GM21825 (cell line): Measurements from ENCODE around the gene NUP50.

Experiments used
- ATAC-seq: cut with Tn5 transposase; IDR thresholded peaks from one replicate; pipeline ENCODE4 v1.9.1; 2021; ENCODE audit warnings: mild to moderate bottlenecking, moderate library complexity; ENCODE audit not compliant: unreplicated experiment

NUP50 gene, protein sequence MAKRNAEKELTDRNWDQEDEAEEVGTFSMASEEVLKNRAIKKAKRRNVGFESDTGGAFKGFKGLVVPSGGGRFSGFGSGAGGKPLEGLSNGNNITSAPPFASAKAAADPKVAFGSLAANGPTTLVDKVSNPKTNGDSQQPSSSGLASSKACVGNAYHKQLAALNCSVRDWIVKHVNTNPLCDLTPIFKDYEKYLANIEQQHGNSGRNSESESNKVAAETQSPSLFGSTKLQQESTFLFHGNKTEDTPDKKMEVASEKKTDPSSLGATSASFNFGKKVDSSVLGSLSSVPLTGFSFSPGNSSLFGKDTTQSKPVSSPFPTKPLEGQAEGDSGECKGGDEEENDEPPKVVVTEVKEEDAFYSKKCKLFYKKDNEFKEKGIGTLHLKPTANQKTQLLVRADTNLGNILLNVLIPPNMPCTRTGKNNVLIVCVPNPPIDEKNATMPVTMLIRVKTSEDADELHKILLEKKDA

DNA sequence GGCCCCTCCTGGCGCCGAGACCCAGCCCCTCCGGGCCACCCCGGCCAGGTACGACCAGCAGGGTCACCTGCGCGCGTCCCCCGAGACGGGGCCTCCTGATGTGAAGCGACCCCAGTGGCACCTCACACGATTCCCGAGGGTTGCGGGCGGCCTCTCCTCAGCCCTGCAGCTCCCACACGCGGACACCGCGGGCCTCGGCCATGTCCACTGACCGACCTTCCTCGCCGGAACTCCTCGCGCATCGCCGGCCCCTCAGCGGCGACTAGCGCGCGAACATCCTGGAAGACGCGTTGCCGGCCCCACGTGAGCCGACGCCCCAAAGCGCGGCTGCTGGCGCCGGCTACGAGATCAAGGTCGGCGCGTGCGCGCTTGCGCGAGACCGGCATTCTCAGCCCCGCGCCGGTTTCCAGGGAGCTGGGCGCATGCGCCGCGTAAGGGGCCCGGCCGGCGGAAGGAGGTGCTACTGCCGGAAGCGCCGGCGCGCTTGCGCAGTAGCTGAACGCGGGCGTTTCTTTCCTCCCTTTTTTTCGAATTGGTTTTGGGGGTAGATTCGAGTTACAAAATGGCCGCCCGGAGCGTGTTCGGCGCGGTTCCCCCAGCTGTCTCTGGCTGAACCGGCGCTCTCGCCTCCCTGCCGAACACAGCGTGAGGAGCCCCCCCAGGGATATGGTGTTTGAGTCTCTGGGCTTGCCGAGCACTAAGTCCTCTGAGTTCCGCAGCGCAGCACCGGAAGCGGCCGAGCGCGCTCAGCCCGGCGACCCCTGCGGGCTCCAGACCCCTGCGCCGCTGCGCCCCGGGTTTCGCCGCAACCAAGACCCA lies at the start of gene NUP50:
TSS of gene NUP50 (plus strand) at position 475 of the 819 bp plus-strand sequence. CDS start 4,253 bp downstream, outside the sequence.
- ATAC-seq = peak; percentile 78

DNA sequence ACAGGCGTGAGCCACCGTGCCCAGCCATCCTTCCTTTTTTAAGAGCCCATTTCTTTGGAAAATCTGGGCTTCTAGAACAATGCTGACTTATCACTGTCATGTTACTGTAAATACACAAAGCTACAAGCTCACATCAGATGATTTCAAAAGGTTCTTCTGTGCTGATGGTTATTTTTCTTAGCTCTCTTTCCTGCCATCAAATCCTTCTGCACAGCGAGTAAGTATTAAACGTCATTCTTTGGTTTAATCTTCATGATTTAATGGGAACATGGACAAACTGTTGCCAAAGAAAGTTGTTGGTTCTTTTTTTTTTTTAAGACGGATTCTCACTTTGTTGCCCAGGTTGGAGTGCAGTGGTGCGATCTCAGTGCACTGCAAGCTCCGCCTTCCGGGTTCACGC lies 43.3 kb upstream of the NUP50 start:
- ATAC-seq = no peak

DNA sequence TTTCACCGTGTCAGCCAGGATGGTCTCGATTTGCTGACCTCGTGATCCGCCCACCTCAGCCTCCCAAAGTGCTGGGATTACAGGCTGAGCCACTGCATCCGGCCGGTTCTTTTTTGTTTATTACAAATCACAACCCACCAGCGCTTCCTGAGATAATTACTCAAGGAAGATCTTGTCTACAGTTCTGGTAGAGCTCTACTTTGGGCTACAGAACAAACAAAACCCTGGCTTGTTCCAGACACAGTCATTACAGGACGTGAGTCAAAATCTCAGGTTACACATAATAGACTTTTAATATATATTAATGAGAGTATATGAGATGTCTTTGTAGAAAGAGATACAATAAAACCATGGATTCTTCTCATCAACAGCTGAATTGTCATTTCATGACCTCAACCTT lies 42.8 kb upstream of the NUP50 start:
- ATAC-seq = no peak

DNA sequence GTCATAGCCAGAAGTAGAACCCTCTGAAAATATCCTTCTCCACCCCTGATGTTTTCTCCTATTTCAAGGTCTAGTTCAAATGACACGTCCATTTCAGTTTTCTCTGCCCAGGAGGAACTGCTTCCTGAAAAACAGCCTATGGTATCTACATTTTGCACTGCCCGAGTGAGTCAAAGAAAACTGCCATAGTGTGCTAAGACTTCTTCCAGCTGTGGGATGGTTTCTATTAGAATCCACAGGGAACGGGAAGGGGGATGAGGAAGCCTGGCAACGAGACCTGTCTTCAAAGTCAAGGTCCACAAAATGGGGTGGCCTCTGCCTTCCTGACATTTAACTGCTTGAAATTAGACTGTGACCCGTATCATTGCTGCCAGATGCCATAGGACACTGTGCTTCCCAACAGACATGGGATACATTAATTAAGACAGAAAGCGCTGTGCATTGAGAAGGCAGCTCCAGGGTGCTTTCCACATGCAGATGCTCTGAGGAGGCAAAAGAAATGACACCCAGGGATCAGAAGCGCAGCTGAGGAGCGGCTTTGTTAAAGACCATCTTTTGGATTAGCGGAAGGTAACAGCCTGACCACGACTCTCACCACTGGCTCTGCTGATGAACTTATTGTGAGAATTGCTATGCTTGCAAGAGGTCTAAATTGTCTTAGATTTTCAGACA lies 39.4 kb upstream of the NUP50 start:
- ATAC-seq = no peak

DNA sequence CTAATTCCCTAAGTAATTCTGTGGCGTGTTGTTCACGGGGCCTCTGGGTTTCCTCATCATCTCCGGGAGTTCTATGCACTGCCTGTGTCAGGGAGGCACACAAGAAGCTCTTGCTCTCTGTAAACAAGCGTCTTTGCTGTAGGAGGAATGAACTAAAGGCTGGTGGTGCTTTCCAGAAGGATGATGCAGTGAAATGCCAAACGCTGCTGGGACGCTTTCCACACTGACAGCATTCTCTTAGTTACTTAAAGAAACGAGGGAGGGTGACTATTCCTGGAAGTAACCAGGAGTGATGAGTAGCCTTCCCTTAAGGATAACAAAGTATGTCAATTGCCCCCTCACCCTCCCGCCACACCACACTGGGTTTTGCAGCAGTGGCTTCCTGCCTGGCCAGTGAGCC lies 38.5 kb upstream of the NUP50 start:
- no peak for ATAC-seq

DNA sequence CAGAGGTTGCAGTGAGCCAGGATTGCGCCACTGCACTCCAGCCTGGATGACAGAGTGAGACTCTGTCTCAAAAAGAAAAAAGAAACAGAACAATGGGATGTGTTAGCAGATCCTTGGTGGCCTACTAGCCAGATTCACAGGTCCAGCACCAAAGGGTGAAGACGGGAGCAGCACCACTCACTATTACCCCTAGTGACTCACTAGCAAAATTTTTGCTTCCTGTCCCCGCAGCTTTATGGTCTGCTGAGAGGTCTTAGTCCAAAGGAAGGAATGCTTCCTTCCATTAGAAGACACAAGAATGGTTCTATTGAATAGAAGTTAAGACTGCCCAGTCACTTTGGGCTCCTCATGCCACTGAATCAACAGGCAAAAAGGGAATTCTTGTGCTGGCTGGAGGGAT lies 35.9 kb upstream of the NUP50 start:
- ATAC-seq = no peak

DNA sequence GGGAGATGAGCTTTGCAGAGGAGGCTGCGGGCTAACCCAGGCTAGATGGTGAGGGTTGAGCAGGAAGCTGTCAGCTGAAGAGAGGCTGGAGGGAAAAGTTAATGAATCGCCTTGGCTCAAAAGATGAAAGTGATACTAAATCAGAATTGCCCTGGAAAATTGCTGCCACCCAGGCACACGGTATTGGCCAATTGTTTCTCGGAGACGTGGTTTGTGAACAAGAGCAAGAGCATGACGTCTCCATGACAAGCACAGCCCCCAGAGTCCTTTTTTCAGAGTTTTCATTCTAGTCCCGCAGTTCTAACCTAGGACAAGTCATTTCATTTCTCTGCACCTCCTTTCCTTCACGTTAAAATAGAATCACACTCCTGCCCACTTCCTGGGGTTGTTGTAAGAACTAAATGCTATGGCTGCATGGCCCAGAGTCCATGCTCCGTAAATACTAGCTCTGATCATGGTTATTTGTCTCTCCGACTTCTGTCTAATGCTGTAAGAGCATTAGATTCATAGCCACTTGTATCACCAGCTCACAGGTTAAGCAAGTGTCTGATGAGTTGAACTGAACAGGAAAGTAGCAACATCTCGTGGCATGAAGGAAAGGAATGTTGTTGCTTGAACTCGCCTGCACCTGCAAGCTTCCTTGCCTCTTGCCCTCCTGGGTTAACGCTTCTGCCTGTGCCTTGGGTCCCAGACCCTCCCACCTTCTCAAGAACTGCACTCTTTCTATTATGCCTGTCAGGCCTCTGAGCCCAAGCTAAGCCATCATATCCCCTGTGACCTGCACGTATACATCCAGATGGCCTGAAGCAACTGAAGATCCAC lies 33.8 kb upstream of the NUP50 start:
- no peak for ATAC-seq

DNA sequence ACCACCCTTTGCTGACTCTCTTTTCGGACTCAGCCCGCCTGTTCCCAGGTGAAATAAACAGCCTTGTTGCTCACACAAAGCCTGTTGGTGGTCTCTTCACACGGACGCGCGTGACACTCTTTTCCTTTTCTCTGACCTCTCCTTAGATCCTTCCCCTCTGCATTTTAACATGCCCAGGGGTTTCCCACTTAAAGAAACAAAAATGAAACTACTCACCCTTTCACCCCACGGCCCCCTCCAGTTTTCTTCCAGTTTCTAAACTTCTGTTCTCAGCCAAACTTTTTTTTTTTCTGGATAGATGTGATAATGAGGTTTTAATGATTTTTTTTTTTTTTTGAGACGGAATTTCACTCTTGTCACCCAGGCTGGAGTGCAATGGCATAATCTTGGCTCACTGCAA lies 32.8 kb upstream of the NUP50 start:
- ATAC-seq = no peak

DNA sequence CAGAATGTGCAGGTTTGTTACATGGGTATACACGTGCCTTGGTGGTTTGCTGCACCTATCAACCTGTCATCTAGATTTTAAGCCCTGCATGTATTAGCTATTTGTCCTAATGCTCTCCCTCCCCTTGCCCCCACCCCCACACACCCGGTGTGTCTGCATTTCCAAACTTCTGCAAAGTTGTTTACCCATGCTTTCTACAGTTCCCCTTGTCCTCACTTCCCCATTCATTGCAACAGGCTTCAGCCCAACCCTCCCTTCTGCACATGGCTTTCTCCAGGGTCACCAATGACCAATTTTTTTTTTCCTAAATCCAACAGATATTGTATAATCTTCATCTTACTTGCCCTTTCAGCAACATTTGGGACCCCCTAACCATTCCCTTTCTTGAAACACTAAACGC lies 32.0 kb upstream of the NUP50 start:
- ATAC-seq = no peak

DNA sequence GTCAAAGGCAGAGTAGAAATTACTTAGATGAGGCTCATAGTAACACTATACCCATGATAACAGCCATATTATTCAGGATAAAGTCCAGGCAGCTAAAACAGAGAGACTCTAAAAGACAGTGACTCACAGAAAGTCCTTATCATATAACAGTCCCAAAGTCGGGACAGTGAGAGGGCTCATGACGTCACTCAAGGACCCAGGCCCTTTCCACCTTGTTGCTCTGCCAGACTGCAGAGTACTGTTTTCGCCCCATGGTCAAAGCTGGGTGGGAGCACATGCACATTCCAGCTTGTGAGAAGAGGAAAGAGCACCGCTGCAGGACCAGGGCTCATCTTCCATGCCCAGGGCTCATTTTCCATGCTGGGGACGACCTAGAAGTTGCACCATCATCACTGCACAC lies 29.4 kb upstream of the NUP50 start:
- ATAC-seq = no peak

DNA sequence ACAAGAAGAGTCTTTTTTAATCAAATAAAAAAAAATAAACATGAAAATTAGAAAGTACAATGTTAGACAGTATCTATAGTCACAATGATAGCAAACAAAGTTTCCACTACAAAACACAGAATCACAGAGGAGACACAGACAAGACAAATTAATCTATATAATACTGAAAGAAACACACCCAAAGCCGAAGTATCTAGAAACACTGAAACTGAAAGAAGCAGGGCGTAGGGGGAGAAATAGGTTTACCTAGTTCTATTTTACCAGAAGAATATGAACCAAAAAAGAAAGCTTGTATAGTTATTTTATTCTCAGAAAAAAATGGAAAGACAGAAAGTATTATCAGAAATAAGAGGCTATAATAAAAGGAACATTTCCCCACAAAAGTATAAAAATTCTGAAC lies 27.1 kb upstream of the NUP50 start:
- no peak for ATAC-seq

DNA sequence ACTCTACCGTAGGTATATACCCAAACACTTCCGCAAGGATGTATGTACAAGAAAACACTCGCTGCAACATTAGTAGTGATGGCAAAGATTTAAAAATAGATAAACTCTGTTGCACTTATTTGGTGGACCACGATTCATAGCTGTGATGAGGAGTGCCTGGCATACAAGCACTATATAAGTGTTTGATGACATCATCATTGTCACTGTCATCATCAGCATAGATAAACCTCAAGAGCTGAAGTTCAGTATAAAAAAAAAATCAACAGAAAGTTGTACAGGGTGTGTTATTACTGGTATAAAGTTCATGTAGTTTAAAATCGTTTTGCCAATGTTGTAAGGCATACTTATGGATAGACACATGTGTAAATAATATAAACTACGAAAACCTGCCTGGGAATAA lies 24.0 kb upstream of the NUP50 start:
- no peak for ATAC-seq

DNA sequence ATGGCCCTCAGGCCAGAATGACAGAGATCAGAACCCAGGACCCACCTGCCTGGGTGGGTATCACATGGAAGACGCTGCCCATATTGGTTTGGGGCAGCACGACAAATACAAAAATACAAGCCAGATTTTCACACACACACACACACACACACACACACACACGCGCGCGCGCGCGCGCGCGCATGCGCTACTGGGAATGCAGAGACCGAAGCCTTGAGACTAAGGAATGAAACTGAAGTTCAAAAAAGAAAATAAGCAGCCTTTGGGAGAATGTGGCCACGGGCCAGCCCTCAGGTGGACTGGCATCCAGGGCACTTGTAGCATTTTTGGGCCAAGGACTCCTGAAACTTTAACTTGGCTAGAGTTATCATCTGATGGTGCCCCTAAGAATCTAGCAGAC lies 21.3 kb upstream of the NUP50 start:
- ATAC-seq = no peak

DNA sequence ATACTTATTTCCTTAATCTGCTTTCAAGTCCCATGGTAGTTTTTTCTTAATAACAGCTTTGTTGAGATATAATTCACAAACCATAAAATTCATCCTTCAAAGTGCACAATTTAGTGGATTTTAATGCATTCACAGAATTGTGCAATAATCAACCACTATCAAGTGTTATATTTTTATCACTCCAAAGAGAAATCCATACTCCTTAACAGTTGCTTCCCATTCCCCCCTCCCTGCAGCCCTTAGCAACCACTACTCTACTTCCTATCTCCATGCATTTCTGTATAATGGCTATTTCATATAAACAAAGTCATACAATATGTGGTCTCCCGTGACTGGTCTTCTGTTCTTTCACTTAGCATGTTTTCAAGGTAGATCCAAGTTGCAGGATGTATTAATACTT lies 18.8 kb upstream of the NUP50 start:
- ATAC-seq = no peak

DNA sequence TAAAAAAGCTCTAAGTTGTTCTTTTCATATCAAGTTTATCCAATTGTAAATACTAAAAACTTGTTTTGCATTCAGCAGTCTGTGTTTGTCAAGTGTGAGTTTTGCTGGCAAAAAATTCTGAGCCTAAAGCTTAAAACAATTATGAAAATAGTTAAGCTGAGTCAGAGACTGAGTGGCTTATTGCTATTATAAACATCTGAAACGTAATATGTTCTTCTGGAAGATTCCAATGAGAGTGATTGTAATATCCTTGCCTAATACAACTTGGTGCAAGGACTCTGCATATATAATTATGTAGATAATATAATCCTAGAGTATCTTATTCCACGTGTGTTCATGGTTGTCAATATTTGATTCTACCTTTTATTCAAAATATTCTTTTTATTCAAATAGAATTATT lies 14.1 kb upstream of the NUP50 start:
- no peak for ATAC-seq

DNA sequence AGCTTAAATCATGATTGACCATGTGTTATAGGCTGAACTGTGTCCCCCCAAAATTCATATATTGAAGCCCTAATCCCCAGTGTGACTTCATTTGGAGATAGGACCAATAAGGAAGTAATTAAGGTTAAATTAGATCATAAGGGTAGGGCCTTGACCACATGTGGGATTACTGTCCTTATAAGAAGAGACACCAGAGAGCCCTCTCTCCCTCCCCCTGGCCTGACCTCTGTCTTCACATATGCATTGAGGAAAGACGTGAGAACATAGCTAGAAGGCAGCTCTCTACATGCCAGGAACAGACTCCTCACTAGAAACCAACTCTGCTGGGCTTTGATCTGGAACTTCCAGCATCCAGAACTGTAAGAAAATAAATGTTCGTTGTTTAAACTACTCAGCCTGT lies 13.6 kb upstream of the NUP50 start:
- no peak for ATAC-seq

DNA sequence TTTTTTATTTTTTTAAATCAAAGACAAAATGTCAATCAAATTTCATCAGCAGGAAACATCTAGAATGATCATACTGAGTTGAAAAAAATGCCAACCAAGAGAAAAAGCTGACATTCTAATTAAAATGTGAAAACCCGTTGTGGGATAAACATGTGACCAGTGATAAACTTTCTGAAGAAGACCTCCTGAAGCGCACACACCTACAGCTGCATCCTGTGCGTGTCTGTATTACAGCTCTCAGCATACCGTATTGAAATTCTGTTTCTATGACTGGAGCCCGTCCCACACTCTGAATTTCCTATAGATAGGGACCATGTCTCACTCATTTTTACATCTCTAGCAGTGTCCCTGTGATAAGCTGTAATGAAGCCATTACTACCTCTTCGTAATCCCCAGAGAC lies 12.2 kb upstream of the NUP50 start:
- no peak for ATAC-seq

DNA sequence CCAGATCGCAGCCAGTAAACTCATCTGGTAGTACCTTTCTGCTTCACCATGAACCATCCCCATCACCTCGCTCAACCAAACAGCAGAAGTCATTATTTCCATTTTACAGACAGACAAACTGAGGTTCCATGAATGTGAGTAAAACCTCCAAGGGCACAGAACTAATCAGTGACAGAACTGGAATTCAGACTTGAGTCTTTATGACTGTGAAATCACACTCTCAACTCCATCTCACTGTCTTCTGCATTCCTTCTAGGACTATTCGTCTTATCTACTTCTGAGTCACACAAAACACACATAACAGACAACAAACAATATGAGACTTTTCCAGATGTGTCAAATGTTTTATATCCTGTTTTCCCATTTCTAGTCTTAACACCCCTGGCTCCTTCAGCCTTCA lies 9.3 kb upstream of the NUP50 start:
- no peak for ATAC-seq

DNA sequence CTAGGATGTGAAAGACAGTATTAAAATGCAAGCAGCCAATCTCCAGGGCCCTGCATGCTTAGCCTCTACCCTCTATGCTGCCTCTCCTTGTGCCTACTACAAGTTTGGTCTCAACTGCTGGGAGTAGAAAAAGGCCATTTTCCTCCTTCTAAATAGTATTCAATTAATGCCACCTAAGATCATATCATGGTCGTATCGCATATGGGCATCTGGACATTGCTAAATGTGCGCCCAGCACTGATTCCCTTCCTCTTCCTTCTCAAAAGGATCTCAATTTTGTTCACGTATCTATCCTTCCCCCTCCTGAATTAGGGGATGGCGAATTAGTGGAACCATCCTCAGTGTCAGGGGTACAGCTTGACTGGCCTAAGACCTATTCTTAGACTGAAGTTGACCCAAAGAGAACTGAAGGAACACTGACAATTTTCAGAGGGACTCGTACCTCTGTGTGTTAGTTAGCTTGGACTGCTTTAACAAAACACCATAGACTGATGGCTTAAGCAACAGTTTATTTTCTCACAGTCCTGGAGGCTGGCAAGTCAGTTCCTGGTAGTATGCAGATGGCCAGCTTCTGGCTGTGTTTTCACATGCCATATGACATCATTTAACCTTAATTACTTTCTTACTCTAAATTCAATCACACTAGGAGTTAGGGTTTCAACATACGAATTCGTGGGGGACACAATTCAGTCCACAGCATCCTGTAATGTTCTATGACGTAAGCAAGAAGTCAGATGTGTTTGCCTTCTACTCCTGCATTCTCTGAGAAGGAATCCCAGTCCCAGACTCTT lies 8.5 kb upstream of the NUP50 start:
- ATAC-seq = no peak

DNA sequence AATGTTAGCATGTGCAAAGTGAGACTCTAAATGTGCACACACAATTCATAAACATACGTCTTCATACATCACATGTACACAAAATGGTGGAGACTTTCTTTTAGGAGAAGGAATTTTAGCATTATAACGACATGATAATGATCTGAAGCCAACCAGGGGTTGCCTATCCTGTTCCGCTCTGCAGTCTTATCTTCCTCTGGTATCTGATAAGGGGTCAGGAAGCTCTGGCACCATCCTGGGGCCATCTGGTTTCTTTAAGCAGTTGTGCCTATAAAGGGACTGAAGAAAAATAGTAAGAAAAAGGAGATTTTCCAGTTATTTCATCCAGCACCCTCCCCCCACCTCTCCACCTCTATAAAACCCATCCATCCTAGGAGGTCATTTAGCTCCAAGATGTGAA lies 5.8 kb upstream of the NUP50 start:
- no peak for ATAC-seq
